ENCODE measurements around the gene ART5. TPM values are rescaled to one million over a fixed set of nuclear protein-coding genes. Genes with fewer than 3 reads are reported as not detected.

Gene ART5, protein sequence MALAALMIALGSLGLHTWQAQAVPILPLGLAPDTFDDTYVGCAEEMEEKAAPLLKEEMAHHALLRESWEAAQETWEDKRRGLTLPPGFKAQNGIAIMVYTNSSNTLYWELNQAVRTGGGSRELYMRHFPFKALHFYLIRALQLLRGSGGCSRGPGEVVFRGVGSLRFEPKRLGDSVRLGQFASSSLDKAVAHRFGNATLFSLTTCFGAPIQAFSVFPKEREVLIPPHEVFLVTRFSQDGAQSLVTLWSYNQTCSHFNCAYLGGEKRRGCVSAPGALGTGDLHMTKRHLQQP
- total RNA-seq, result not detected

DNA sequence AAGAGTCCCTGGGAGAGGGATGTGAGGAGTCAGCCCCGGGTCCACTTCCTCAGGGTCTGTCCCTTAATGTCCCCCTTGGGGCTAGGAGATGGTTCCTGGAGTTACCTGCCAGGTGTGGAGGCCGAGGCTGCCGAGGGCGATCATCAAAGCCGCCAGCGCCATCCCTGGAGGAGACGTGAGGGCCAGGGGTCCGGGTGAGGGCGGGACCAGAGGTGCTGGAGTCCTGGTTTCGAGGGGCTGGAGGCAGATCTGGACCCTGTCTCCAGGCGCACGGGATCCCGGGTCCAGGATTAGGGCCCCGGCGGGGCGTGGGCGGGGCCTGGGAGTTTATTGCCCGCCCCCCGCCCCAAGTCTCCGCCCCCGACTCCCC is at the start of gene ART5:
ART5 (minus strand) TSS at position 292 of the 370 bp plus-strand sequence; CDS start at position 162, 130 bp downstream.
- H3K4me1 Mint-ChIP-seq, result peaks cover 4% of the 10 kb centered on the region
- no peak for ATAC-seq (ENCODE audit: low read depth)
- no peaks in the 10 kb centered on the region for H3K9me3 Mint-ChIP-seq
- H3K27me3 Mint-ChIP-seq, result peaks cover 29% of the 10 kb centered on the region
- H3K4me3 Mint-ChIP-seq, result peak within 1 kb of the TSS; percentile 67
- POLR2A ChIA-PET, result no interaction called here
- no peak within 1 kb of the TSS for H3K27ac Mint-ChIP-seq
- no peaks in the 10 kb centered on the region for H3K36me3 Mint-ChIP-seq
- DNase-seq, result no peak

DNA sequence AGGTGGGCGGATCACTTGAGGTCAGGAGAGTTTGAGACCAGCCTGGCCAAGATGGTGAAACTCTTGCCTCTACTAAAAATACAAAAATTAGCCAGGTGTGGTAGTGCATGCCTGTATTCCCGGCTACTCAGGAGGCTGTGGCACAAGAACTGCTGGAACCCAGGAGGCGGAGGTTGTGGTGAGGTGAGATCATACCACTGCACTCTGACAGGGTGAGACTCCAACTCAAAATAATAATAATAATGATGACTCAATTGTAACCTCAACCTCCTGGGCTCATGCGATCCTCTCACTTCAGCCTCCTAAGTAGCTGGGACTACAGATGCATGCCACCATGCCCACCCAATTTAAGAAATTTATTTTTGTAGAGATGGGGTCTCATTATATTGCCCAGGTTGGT is 45.0 kb upstream of the ART5 start:
- POLR2A ChIA-PET, result no interaction called here
- Mint-ChIP-seq H3K4me3 (no peak overlapping the region), H3K27ac (no peak overlapping the region), H3K36me3 (peaks cover 32% of the 10 kb centered on the region), H3K9me3 (no peaks in the 10 kb centered on the region), H3K4me1 (peaks cover 4% of the 10 kb centered on the region), H3K27me3 (no peaks in the 10 kb centered on the region)
- ATAC-seq (ENCODE audit: low read depth) (no peak), DNase-seq (no peak)

DNA sequence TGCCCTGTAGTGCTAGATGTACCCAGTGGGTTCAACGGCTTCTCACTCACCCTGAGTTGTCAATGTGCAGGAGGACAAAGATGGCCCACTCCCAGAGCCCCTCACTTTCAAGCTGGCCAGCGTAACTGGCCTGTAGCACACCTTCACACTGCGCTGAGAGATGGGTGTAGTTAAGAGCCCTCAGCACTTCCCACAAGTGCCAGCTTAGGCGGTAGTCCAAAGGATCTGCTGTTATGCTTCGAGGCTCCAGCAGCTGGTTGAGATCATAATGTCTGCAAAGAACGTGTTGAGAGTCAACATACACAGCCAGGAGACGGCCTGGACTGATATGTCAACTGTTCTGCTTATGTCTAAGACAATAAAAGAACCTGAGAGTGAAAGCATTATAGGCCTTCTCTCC is 44.1 kb upstream of the ART5 start:
- ATAC-seq (ENCODE audit: low read depth) (no peak), DNase-seq (no peak)
- no peaks in the 10 kb centered on the region for H3K27me3 Mint-ChIP-seq
- no peak overlapping the region for H3K4me3 Mint-ChIP-seq
- peaks cover 4% of the 10 kb centered on the region for H3K4me1 Mint-ChIP-seq
- no peak overlapping the region for H3K27ac Mint-ChIP-seq
- H3K9me3 Mint-ChIP-seq, result no peaks in the 10 kb centered on the region
- peaks cover 32% of the 10 kb centered on the region for H3K36me3 Mint-ChIP-seq
- POLR2A ChIA-PET, result no interaction called here

DNA sequence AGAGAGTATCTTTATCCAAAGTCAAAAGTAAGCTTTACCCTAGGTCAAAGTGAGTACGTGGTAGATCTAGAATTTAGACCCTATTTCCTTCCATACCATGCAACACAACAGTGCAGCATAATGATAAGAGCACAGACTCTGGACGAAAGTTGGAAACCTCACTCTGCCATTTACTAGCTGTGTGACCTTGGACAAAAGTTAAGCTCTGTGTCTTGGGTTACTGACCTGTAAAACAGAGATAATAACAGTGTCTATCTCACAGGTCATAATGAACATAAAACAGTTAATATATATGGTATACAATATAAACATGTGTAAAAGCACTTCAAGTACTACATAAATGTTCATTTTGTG is 43.0 kb upstream of the ART5 start:
- DNase-seq (no peak), ATAC-seq (ENCODE audit: low read depth) (no peak)
- Mint-ChIP-seq H3K36me3 (peaks cover 36% of the 10 kb centered on the region), H3K27me3 (no peaks in the 10 kb centered on the region), H3K9me3 (no peaks in the 10 kb centered on the region), H3K4me1 (peaks cover 4% of the 10 kb centered on the region), H3K4me3 (no peak overlapping the region), H3K27ac (no peak overlapping the region)
- POLR2A ChIA-PET, result interaction anchor here (0.7 kb wide), 1 partner anchor 436 kb away, joined by 7 read pairs; no protein-coding TSS in a partner anchor

DNA sequence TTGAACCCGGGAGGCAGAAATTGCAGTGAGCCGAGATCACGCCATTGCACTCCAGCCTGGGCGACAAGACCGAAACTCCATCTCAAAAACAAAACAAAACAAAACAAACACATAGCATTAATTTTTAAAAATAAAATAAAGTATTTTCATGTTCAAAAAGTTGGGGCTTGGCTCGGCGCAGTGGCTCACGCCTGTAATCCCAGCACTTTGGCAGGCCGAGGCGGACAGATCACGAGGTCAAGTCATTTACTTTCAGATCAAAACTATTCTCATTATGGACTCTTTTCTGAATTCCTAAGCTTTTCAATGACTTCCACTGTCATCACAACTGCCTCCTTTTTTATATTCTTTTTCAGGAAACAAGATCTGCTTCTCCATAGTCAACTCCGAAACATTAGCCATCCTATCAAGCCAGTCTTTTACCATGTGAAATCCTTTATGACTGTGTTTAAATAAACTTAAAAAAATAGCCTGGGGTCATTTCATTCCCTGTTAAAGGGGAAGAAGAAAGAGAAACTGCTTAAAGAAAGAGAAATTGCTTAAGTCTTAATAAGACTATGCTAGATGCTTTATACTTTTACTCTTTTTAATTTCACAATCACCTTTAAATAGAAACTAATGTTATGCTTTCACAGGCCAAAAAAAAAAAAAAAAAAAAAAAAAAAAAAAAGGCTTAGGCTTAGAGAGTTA is 42.5 kb upstream of the ART5 start:
- POLR2A ChIA-PET, result interaction anchor here (0.7 kb wide), 1 partner anchor 436 kb away, joined by 7 read pairs; no protein-coding TSS in a partner anchor
- Mint-ChIP-seq H3K36me3 (peaks cover 40% of the 10 kb centered on the region), H3K4me1 (peaks cover 4% of the 10 kb centered on the region), H3K9me3 (no peaks in the 10 kb centered on the region), H3K27me3 (no peaks in the 10 kb centered on the region), H3K27ac (no peak overlapping the region), H3K4me3 (no peak overlapping the region)
- DNase-seq, result no peak
- ATAC-seq (ENCODE audit: low read depth), result no peak

DNA sequence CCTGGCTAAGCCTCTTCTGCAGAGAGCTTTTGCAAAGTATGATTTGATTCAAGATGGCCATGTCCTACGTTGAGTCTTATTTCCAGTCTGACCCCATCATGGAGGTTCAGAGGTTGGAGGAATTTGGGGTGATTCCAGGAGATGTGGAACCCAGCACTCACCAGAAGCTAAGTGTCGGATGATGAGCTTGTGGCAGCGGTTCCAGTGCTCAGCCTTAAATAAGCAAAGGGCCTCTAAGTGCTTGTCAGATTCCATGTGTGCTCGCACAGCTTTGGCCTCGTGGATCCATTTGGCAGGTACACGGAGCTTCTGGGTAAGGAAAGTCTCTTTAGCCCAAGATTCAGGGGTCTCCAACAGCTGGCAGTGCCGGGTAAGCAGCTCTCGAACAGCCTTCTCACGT is 41.2 kb upstream of the ART5 start:
- H3K36me3 Mint-ChIP-seq, result peaks cover 50% of the 10 kb centered on the region
- POLR2A ChIA-PET, result no interaction called here
- no peaks in the 10 kb centered on the region for H3K27me3 Mint-ChIP-seq
- peaks cover 5% of the 10 kb centered on the region for H3K4me1 Mint-ChIP-seq
- ATAC-seq (ENCODE audit: low read depth), result no peak
- no peak overlapping the region for H3K27ac Mint-ChIP-seq
- H3K4me3 Mint-ChIP-seq, result no peak overlapping the region
- H3K9me3 Mint-ChIP-seq, result no peaks in the 10 kb centered on the region
- no peak for DNase-seq

DNA sequence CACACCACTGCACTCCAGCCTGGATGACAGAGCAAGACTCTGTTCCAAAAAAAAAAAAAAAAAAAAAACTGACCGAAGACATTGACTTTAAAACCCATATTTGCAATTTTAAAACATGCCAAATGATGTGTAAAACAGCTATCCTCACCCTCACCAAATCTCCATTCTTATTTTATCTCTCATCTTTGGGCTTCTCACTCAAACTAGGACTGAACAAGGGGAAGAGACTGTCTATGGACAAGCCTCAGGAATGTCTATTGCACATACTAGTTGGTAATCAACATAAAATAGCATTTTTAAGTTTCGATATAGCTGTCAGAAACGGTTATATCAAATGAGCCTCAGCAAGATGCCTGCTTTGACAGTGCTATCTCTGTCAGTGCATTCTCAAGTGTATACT is 37.3 kb upstream of the ART5 start:
- Mint-ChIP-seq H3K27ac (no peak overlapping the region), H3K36me3 (peaks cover 44% of the 10 kb centered on the region), H3K4me1 (peaks cover 5% of the 10 kb centered on the region), H3K4me3 (no peak overlapping the region), H3K27me3 (no peaks in the 10 kb centered on the region), H3K9me3 (no peaks in the 10 kb centered on the region)
- POLR2A ChIA-PET, result no interaction called here
- no peak for ATAC-seq (ENCODE audit: low read depth)
- no peak for DNase-seq

DNA sequence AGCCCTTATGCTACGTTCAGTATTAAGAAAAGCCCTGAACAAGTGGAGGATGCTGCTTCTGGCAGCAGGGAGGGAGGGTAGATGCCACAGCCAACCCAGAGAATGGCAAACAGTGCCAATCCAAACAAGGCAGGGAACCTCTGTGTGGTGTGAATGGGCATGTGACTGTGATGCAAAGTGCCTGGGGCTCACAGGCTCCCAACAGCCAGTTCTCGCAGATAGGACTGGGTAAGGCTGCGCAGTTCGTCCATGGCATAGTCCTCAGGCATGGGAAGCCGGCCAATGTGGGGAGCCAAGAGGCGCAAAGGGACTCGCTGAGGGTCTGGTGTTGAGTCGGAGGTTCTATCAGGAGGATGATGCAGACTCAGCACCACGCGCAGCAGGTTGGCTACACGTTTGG is 34.2 kb upstream of the ART5 start:
- Mint-ChIP-seq H3K4me1 (peaks cover 2% of the 10 kb centered on the region), H3K4me3 (no peak overlapping the region), H3K27ac (no peak overlapping the region), H3K9me3 (no peaks in the 10 kb centered on the region), H3K27me3 (no peaks in the 10 kb centered on the region), H3K36me3 (peaks cover 33% of the 10 kb centered on the region)
- DNase-seq (no peak), ATAC-seq (ENCODE audit: low read depth) (no peak)
- POLR2A ChIA-PET, result no interaction called here

DNA sequence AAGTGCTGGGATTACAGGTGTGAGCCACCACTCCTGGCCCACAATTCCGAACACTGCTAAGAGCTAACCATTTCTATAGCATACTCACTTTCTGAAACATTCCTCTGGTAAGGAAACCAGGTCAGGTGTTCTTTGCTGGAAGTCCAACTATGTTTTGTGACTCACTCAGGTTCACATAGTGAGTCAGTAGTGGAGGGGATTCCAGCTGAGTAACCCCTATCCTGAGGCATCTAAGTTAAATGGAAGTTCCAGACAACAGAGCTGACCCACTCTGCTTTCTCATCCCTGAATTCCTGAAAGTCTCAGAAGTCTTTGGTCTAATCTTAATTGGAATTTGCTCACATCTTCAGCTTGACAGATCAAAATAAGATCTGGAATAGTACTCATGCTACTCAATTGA is 32.4 kb upstream of the ART5 start:
- H3K9me3 Mint-ChIP-seq, result no peaks in the 10 kb centered on the region
- H3K4me3 Mint-ChIP-seq, result no peak overlapping the region
- ATAC-seq (ENCODE audit: low read depth) (no peak), DNase-seq (no peak)
- POLR2A ChIA-PET, result interaction anchor here (0.5 kb wide), 1 partner anchor 165 kb away, joined by 3 read pairs; no protein-coding TSS in a partner anchor
- peaks cover 2% of the 10 kb centered on the region for H3K4me1 Mint-ChIP-seq
- H3K27ac Mint-ChIP-seq, result no peak overlapping the region
- peaks cover 25% of the 10 kb centered on the region for H3K36me3 Mint-ChIP-seq
- H3K27me3 Mint-ChIP-seq, result no peaks in the 10 kb centered on the region

DNA sequence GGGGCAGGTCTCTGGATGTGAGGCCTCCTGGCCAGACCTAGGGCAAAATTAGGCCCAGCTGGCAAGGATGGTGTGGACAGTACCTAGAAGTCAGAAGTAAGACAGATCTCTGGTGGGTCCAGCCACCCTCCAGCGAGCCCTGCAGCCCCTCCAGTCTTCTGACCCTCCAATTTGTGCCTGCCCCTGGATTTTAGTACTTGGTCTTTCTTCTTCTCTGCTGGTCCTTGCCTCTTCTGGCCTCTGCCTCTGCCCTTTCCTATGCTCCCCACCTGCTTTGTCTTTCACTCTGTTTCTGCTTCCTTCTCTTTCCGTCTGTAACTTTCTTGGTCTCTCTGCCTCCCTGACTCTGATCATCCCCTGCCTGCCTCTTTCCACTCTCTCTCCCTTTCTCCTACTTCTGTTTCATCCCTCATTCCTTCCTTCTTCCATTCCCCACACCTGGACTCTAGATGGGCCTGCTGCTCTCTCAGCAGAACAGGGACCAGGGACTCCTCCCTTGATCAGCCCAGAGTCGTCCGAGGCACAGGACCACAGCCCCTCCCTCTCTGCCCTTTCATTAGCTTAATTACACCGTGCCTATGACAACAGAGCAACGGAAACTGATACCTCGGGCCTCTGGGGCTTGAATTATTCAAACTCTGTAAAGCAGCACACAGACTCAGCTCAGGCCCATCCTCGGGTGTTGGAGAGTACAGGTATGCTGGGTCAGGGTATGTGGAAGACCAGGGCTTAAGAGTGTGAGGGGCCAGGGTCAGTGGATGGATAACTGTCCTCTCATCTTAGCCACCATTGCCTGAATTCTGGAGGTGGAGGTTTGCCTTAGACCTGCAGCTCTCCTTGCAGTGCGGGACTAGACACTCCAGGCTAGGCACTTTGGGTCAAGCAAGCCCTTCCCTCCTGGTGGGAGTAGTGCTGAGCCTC is 29.8 kb upstream of the ART5 start, which contains the start of gene CHRNA10:
CHRNA10 (minus strand) TSS at position 51 of the 921 bp plus-strand sequence. CDS start 72 bp downstream, outside the sequence.
- Mint-ChIP-seq H3K9me3 (no peaks in the 10 kb centered on the region), H3K27ac (peak within 1 kb of the TSS; percentile 20), H3K4me1 (no peaks in the 10 kb centered on the region), H3K4me3 (no peak within 1 kb of the TSS), H3K27me3 (no peaks in the 10 kb centered on the region), H3K36me3 (peaks cover 16% of the 10 kb centered on the region)
- ATAC-seq (ENCODE audit: low read depth) (no peak), DNase-seq (no peak)
- POLR2A ChIA-PET, result no interaction called here

DNA sequence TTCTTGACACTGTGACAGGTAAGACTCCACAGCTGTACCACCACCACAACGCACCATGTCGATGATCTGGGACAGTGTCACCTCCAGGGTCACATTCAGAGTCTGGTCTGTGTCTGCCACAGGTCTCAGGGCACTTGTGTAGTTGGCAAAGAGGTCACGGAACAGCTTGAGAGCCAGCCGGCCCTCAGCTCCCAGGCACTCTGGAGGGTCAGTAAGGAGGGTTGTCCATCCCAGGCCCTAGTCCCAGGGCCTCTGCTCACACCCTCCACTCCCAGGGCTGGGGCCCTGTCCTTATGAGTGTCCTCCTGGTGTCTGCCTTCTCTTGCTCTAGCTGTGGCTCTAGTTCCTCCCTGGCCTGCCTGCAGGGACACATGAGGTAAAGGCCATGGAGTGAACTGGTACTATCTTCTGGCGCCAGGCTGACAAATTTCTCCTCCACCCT is 28.0 kb upstream of the ART5 start:
- Mint-ChIP-seq H3K36me3 (peaks cover 11% of the 10 kb centered on the region), H3K9me3 (no peaks in the 10 kb centered on the region), H3K27me3 (no peaks in the 10 kb centered on the region), H3K4me1 (no peaks in the 10 kb centered on the region), H3K27ac (no peak overlapping the region), H3K4me3 (no peak overlapping the region)
- POLR2A ChIA-PET, result no interaction called here
- DNase-seq, result no peak
- peak; percentile 15 for ATAC-seq (ENCODE audit: low read depth)

DNA sequence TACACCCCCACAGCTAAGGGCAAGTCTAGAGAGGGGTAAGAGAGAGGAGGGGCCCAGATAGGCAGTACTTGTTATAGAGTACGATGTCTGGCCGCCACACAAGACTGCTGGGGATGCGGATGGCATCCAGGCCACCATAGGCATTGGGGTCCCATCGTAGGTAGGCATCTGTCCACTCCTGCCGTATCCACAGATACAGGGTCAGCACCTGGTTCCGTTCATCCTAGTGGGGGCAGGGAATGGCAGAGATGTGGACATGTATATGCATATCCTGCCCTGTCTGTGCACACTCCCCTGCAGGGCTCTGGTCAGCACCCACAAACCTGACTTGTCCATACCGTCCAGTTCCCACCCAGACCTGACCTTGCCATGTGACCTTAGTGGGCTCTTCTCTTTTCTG is 27.3 kb upstream of the ART5 start:
- H3K9me3 Mint-ChIP-seq, result no peaks in the 10 kb centered on the region

More for the DNA sequence above, 27.3 kb upstream of the ART5 start:
- H3K27me3 Mint-ChIP-seq, result no peaks in the 10 kb centered on the region
- ATAC-seq (ENCODE audit: low read depth) (no peak), DNase-seq (no peak)
- H3K4me3 Mint-ChIP-seq, result no peak overlapping the region
- peaks cover 11% of the 10 kb centered on the region for H3K36me3 Mint-ChIP-seq
- POLR2A ChIA-PET, result no interaction called here
- no peaks in the 10 kb centered on the region for H3K4me1 Mint-ChIP-seq
- no peak overlapping the region for H3K27ac Mint-ChIP-seq

Measured in activated naive CD8-positive, alpha-beta T cell treated with anti-CD3 and anti-CD28 coated beads, Interleukin-2, amount 10 ng/mL, durations not matched to agents 7 days and 5 days (primary cell).